EL (cell line): ENCODE results near the gene YAE1.

Source experiments
- DNase-seq: peaks from one replicate; pipeline ENCODE4 v3.0.0-alpha.2; 2016

YAE1 gene

GRCh38 chr7:39609113-39609934, 43.1 kb downstream of the YAE1 start:
- peak; percentile 70 for DNase-seq

DNA sequence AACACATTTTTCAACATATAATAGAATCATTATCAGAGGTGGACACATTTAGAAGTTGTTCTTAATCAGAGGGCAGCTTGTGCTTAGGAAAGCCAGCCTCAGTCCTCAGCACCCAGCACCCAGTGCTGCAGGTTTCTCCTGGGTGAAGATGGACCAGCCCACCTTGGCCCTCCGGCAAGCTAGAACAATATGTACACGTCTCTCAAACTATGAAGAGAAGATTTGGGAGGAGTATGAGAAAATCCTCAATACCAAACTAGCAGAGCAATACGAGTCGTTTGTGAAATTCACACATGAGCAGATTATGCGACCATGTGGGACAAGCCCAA, 43.7 kb downstream of the YAE1 start:
- no peak for DNase-seq

DNA sequence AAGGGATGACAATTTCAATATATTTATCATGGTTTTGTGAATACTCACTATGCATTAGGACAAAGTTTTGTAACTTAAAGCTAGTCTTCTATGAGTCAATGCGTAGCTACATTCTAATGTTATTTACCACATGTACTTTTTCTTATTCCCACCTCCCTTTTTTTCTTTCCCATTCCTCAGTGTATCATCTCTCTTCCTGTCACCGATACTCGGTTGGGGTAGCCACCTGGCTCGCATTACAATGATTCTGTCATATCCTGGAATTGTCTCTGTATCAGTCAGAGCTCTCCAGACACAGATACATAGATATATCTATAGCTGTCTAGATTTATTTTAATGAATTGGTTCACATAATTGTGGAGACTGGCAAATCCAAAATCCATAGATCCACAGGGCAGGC, 47.4 kb downstream of the YAE1 start:
- DNase-seq, result peak; percentile 61

DNA sequence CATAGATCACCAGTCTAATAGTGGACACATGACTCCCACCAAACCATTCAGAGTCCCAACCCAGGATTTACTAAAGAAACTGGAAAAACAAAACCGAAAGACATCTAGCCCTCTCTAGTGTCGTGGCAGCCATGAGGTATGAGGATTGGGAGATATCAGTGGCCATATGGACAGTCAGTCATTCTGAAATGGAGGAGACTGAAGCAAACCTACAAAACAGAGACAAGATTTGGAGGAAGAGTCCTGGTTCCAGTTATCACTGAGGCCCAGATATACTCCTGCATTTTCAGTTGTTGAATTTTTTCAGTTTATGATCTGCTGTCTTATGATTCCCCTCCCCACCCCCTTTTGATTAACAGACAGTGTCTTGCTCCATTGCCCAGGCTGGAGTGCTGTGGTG, 48.1 kb downstream of the YAE1 start:
- no peak for DNase-seq

- no peak for DNase-seq
These were observed 49.3 kb downstream of the YAE1 start for GRCh38 chr7:39615350-39615975.

DNA sequence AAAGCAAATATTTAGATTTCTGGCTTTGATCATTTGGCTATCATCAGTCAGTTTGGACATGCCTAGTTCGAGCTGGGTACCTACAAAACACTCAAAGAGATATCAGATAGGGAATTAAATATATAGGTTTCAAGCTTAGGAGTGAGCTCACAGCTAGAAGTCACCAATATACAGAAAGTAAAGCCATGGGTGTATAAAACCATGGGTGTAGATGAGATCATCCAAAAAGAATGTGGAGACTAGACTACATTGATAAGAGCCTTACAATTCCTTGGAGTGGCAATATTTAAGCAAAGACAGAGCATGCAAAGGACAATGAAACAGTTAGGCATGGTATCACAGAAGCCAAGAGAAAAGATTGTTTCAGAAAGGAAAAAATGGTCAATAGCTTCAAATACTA, 49.9 kb downstream of the YAE1 start:
- DNase-seq, result peak; percentile 74

- peak; percentile 56 for DNase-seq
These were observed 50.8 kb downstream of the YAE1 start for GRCh38 chr7:39617005-39617404.

- no peak for DNase-seq
These were observed 52.7 kb downstream of the YAE1 start for GRCh38 chr7:39618868-39619267.

DNA sequence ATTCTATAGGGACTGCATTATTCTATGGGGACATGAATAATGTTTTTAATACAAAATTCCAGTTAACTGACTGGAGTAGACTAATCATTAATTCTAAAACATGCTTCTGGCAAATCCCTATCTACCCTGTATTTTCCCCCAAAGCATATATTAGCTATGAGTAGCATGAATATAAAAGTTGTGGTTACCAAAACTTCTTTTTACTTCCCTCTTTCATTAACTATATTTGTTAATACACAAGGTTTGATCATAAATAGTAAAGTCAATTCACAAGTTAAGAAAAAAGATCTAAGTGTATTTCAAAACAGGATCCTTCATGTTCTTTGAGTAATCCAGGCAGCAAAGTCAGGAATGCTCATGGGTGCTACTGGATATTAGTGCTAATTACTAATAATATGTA, 54.3 kb downstream of the YAE1 start:
- DNase-seq, result no peak

- peak; percentile 94 for DNase-seq
These were observed 55.1 kb downstream of the YAE1 start for GRCh38 chr7:39621261-39621660.

DNA sequence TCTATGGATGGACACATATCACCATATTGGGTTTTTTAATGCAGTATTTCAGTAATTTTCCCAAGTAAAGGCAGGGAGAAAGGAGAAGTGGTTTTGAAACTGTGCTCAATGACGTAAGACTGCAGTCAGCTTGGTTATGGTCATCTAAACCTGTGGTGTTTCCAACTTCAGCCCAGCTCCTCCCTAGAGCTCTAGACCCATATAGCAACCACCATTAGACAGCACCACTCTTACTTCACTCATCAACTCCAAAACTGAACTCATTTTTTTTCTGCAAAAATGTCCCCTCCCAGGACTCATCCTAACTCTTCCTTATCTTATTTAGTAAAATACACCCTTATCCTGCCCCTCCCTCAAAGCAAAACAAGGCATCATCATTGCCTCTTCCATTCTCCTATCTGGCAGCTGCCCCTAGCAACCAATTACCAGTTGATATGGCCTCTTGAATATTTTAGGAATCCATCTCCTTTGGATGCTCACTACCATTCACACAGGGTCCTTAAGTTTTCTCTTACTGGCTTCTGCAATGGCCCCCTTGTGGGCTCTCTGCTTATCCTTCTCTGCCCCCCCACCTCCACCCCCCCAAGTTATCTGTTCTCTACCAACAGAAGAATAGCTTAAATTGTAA, 55.7 kb downstream of the YAE1 start:
- DNase-seq, result peak; percentile 52
